AG09309 (cell line): ENCODE data around the gene CLDN1.
A peak's percentile ranks its signal among the peaks of the same experiment; 100 is the strongest.

ENCODE experiments used
- DNase-seq: peaks from one replicate; pipeline ENCODE4 v3.0.0-alpha.2; 2010; ENCODE audit warnings: low read depth
- H3K4me3 ChIP-seq: 2 replicates; pipeline ENCODE4 v1.5.1; 2011; ENCODE audit warnings: mild to moderate bottlenecking, low read depth, low read length, moderate library complexity; ENCODE audit not compliant: control insufficient read depth
- CTCF ChIP-seq: IDR thresholded peaks from 2 replicates; pipeline ENCODE4 v1.5.1; 2011; ENCODE audit warnings: mild to moderate bottlenecking, low read depth, low read length, inconsistent platforms; ENCODE audit not compliant: insufficient read depth, control insufficient read depth; ENCODE audit errors: missing control alignments

The CLDN1 gene

GRCh38 chr3:190314741-190315140 lies 7.5 kb downstream of the CLDN1 start:
- H3K4me3 ChIP-seq: no peak overlapping the region
- no peak for TF ChIP-seq CTCF
- DNase-seq: no peak

- no peak for TF ChIP-seq CTCF
- H3K4me3 ChIP-seq: no peak overlapping the region
- DNase-seq: no peak
These were observed 12.8 kb downstream of the CLDN1 start for GRCh38 chr3:190309414-190309813.

- no peak for TF ChIP-seq CTCF
- H3K4me3 ChIP-seq: no peak overlapping the region
- DNase-seq: no peak
These were observed 14.1 kb downstream of the CLDN1 start for GRCh38 chr3:190308154-190308553.

GRCh38 chr3:190307164-190307545 lies 15.1 kb downstream of the CLDN1 start:
- no peak for TF ChIP-seq CTCF
- no peak overlapping the region for H3K4me3 ChIP-seq
- no peak for DNase-seq

- peak; percentile 25 for DNase-seq
- TF ChIP-seq CTCF: no peak
These were observed 15.6 kb downstream of the CLDN1 start for GRCh38 chr3:190306513-190307163.

GRCh38 chr3:190306026-190306425 lies 16.2 kb downstream of the CLDN1 start:
- no peak for TF ChIP-seq CTCF
- no peak for DNase-seq
- no peak overlapping the region for H3K4me3 ChIP-seq

More at GRCh38 chr3:190306513-190307163, 15.6 kb downstream of the CLDN1 start:
- H3K4me3 ChIP-seq: no peak overlapping the region

- no peak for DNase-seq
- no peak overlapping the region for H3K4me3 ChIP-seq
- no peak for TF ChIP-seq CTCF
These were observed 16.8 kb downstream of the CLDN1 start for GRCh38 chr3:190305406-190305805.
